Activated naive CD4-positive, alpha-beta T cell treated with anti-CD3 and anti-CD28 coated beads for 36 hours (primary cell): ENCODE measurements around the gene HUS1B. TPM values are rescaled to one million over a fixed set of nuclear protein-coding genes. Genes with fewer than 3 reads are reported as not detected.
"Not testable (repeated sequence)": the region's sequence is repeated elsewhere in the genome, so short reads cannot be mapped to it uniquely, and the experiment has no call there.

Experiments
- CTCF ChIA-PET: fragments of 350-600 bp; sonication (Branson Sonifier 250); formaldehyde crosslinking; loops from one replicate; lab custom pipeline; 2021; ENCODE audit warnings: antibody characterized with exemption; lab: Charles Lee
- DNase-seq: peaks from one replicate; pipeline ENCODE4 v3.0.0-alpha.2; 2020
- H3K27ac Mint-ChIP-seq: one replicate; pipeline ENCODE4 v1.8.0; 2021; ENCODE audit warnings: mild to moderate bottlenecking, mixed read lengths
- H3K27me3 Mint-ChIP-seq: one replicate; pipeline ENCODE4 v1.8.0; 2021; ENCODE audit warnings: low read depth, mixed read lengths
- H3K36me3 Mint-ChIP-seq: one replicate; pipeline ENCODE4 v1.8.0; 2021; ENCODE audit warnings: low read depth, mixed read lengths
- H3K4me1 Mint-ChIP-seq: one replicate; pipeline ENCODE4 v1.8.0; 2021; ENCODE audit warnings: low read depth, mixed read lengths
- H3K4me3 Mint-ChIP-seq: one replicate; pipeline ENCODE4 v1.8.0; 2021; ENCODE audit warnings: mild to moderate bottlenecking, moderate library complexity, mixed read lengths
- H3K9me3 Mint-ChIP-seq: one replicate; pipeline ENCODE4 v1.8.0; 2021; ENCODE audit warnings: mixed read lengths
- intact Hi-C: fragments of 100-400 bp; cut with micrococcal nuclease; formaldehyde crosslinking; loops from one replicate; pipeline ENCODE4 v1.15.1; 2023
- total RNA-seq, 2 experiments: library from RNA; stranded (reverse); gene quantifications; one replicate each; pipeline ENCODE4 v1.2.3, GENCODE V29; 2021

HUS1B gene
- total RNA-seq, 2 experiments from 2014 or later, result 0.67 to 1.2 TPM

GRCh38 chr6:674956-675355, 18.1 kb upstream of the HUS1B start:
- no peak for DNase-seq

DNA sequence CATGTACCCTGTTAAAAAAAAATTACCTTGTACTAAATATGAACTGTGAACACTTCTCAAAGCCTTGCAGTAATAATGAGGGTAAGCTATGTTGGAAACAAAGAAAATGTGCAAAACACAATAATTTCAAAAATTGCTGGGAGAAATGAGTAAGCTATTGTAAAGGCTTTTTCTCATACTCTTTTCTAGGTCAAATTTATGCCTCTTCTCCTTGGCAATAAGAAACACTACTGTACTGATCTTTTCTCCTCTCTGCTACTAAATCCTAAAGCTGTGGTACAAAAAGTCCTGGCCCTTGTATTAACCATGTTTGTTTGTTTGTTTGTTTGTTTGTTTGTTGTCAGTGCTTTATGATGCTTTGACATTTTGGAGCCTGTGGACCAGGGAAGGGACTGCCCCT, 17.5 kb upstream of the HUS1B start:
- CTCF ChIA-PET, result interaction anchor here (0.6 to 1.1 kb wide), 4 partner anchors 21 to 882 kb away, joined by 3 to 4 read pairs (median 3); no protein-coding TSS in a partner anchor
- H3K4me3 Mint-ChIP-seq, result no peak overlapping the region
- peaks cover 12% of the 10 kb centered on the region for H3K36me3 Mint-ChIP-seq
- intact Hi-C loops, result no loop called here
- no peak overlapping the region for H3K27ac Mint-ChIP-seq
- H3K9me3 Mint-ChIP-seq, result peaks cover 5% of the 10 kb centered on the region
- no peaks in the 10 kb centered on the region for H3K27me3 Mint-ChIP-seq
- H3K4me1 Mint-ChIP-seq, result peaks cover 18% of the 10 kb centered on the region
- no peak for DNase-seq

More at GRCh38 chr6:674956-675355, 18.1 kb upstream of the HUS1B start:
- H3K9me3 Mint-ChIP-seq, result peaks cover 5% of the 10 kb centered on the region
- no peak overlapping the region for H3K4me3 Mint-ChIP-seq
- no peak overlapping the region for H3K27ac Mint-ChIP-seq
- peaks cover 22% of the 10 kb centered on the region for H3K4me1 Mint-ChIP-seq
- H3K27me3 Mint-ChIP-seq, result no peaks in the 10 kb centered on the region
- CTCF ChIA-PET, result interaction anchor here (0.6 to 1.1 kb wide), 3 partner anchors 22 to 881 kb away, joined by 3 to 4 read pairs (median 3); no protein-coding TSS in a partner anchor
- intact Hi-C loops, result loop anchor here (1.0 kb wide), 1 partner anchor 9 kb away; no protein-coding TSS in a partner anchor
- H3K36me3 Mint-ChIP-seq, result peaks cover 14% of the 10 kb centered on the region

DNA sequence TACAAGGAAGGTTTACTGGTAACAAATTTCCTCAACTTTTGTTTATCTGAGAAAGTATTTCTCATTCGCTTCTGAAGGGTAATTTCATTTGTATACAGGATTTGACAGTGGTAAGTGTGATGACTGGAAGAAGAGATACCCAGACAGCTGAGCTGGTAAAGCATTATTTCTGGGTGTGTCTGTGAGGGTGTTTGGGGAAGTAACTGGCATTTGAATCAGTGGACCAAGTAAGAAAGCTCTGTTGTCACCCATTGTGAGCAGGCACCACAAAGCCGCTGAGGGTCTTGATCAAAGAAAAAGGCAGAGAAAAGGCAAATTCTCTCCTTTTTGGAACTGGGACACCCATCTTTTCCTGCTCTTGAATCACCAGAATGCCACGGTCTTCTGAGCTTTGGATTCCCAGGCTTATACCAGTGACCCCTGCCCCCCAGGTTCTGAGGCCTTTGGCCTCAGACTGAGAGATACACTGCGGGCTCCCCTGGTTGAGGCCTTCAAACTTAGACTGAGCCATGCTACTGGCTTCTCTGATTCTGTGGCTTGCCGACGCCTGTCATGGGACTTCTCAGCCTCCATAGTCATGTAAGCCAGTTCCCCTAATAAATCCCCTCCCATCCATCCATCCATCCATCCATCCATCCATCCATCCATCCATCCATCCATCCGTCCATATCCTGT, 10.5 kb upstream of the HUS1B start:
- CTCF ChIA-PET, result no interaction called here
- Mint-ChIP-seq H3K27me3 (no peaks in the 10 kb centered on the region), H3K4me1 (peaks cover 28% of the 10 kb centered on the region), H3K36me3 (peaks cover 17% of the 10 kb centered on the region), H3K4me3 (no peak overlapping the region), H3K9me3 (peaks cover 19% of the 10 kb centered on the region), H3K27ac (no peak overlapping the region)
- intact Hi-C loops, result no loop called here
- no peak for DNase-seq

GRCh38 chr6:665403-666267, 8.7 kb upstream of the HUS1B start:
- no peak overlapping the region for H3K27ac Mint-ChIP-seq
- peaks cover 14% of the 10 kb centered on the region for H3K9me3 Mint-ChIP-seq
- peaks cover 45% of the 10 kb centered on the region for H3K4me1 Mint-ChIP-seq
- H3K27me3 Mint-ChIP-seq, result no peaks in the 10 kb centered on the region
- peaks cover 14% of the 10 kb centered on the region for H3K36me3 Mint-ChIP-seq
- CTCF ChIA-PET, result no interaction called here
- no peak overlapping the region for H3K4me3 Mint-ChIP-seq
- DNase-seq, result no peak
- intact Hi-C loops, result no loop called here

- H3K4me3 Mint-ChIP-seq, DNase-seq, intact Hi-C loops, H3K27ac Mint-ChIP-seq, H3K27me3 Mint-ChIP-seq: not testable (repeated sequence)
- Mint-ChIP-seq H3K4me1 (peaks cover 63% of the 10 kb centered on the region), H3K9me3 (peaks cover 14% of the 10 kb centered on the region), H3K36me3 (peaks cover 12% of the 10 kb centered on the region)
- CTCF ChIA-PET, result interaction anchor here (0.8 to 1.0 kb wide), 2 partner anchors 19 to 71 kb away, joined by 3 read pairs; no protein-coding TSS in a partner anchor
These were observed 6.9 kb upstream of the HUS1B start for GRCh38 chr6:663788-664187.

DNA sequence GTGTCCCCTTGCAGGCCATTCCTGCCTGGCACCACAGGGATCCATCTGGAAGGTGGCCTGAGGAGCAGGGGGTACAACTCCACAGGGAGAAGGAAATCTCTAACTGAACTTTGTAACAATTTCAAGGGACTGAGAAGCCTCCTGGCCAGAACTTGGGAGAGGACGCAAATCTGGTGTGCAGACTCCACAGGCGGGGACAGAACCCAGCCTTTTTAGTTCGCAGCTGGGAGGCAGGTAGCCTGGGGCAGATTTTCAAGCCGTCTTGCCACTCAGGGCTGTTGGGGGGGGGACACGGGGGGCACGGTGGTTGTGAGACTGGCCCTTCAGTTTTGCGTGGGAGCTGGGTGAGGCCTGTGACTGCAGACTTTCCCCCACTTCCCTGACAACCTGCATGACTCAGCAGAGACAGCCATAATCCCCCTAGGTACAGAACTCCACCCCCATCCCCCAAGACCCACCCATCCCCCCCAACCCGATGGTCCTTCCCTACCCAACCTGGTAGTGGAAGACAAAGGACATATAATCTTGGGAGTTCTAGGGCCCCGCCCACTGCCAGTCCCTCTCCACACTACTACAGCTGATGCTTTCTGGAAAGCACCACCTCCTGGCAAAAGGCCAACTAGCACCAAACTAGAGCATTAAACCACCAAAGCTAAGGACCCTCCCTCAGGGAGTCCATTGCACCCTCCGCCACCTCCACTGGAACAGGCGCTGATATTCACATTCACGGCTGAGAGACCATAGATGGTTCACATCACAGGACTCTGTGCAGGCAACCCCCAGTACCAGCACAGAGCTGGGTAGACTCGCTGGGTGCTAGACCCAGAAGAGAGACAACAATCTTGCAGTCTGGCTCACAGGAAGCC, 3.0 kb upstream of the HUS1B start:
- Mint-ChIP-seq H3K4me3 (no peak overlapping the region), H3K4me1 (peaks cover 63% of the 10 kb centered on the region), H3K9me3 (peaks cover 8% of the 10 kb centered on the region), H3K27ac (no peak overlapping the region), H3K27me3 (no peaks in the 10 kb centered on the region), H3K36me3 (peaks cover 14% of the 10 kb centered on the region)
- CTCF ChIA-PET, result no interaction called here
- intact Hi-C loops, result no loop called here
- peak; percentile 33 for DNase-seq

- Mint-ChIP-seq H3K9me3 (peaks cover 2% of the 10 kb centered on the region), H3K27ac (no peak overlapping the region), H3K27me3 (no peaks in the 10 kb centered on the region), H3K4me1 (peaks cover 50% of the 10 kb centered on the region), H3K4me3 (no peak overlapping the region), H3K36me3 (peaks cover 16% of the 10 kb centered on the region)
- intact Hi-C loops, result no loop called here
- DNase-seq, result no peak
- CTCF ChIA-PET, result no interaction called here
These were observed 1.3 kb upstream of the HUS1B start for GRCh38 chr6:658244-658643.

DNA sequence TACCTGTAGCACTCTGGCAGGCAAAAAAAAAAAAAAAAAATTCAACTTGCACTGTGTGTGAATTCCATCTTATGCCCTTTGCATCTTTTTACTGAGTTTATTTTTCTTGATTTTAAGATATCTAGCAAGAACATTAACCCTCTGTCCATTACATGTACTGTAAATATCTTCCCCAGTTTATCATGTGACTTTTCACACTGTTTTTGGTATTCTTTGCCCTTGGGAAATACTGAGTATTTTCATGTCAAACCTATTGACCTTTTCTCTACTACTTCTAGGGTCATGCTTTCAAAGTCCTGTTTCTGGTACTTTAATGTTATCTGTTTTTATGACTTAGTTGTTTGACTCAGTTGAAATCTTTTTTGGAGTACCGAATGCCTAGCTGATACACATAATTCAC, 843 bp upstream of the HUS1B start:
- Mint-ChIP-seq H3K27ac (no peak overlapping the region), H3K27me3 (no peaks in the 10 kb centered on the region), H3K36me3 (peaks cover 16% of the 10 kb centered on the region), H3K9me3 (peaks cover 2% of the 10 kb centered on the region), H3K4me3 (no peak overlapping the region), H3K4me1 (peaks cover 50% of the 10 kb centered on the region)
- CTCF ChIA-PET, result interaction anchor here (0.6 kb wide), 1 partner anchor 269 kb away, joined by 3 read pairs; no protein-coding TSS in a partner anchor
- no peak for DNase-seq
- intact Hi-C loops, result no loop called here

GRCh38 chr6:654136-654535, 2.8 kb downstream of the HUS1B start:
- H3K4me1 Mint-ChIP-seq, result peaks cover 16% of the 10 kb centered on the region
- H3K27ac Mint-ChIP-seq, result no peak overlapping the region
- H3K36me3 Mint-ChIP-seq, result peaks cover 14% of the 10 kb centered on the region
- no peak overlapping the region for H3K4me3 Mint-ChIP-seq
- H3K9me3 Mint-ChIP-seq, result peaks cover 2% of the 10 kb centered on the region
- H3K27me3 Mint-ChIP-seq, result no peaks in the 10 kb centered on the region
- DNase-seq, result no peak
- intact Hi-C loops, result no loop called here
- CTCF ChIA-PET, result interaction anchor here (1.1 kb wide), 1 partner anchor 61 kb away, joined by 5 read pairs; no protein-coding TSS in a partner anchor

DNA sequence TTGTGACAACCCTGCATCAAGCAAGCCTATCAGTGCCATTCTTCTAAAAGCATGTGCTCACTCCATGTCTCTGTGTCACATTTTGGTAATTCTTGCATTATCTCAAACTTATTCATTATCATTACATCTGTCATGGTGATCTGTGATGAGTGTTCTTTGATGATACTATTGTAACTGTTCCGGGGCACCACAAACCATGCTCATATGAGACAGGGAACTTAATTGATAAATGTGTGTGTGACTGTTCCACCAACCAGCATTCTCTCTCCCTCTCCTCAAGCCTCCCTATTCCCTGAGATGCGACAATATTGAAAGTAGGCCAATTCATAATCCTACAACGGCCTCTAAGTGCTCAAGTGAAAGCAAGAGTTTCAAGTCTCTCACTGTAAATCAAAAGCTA, 4.0 kb downstream of the HUS1B start:
- H3K4me1 Mint-ChIP-seq, result peaks cover 9% of the 10 kb centered on the region
- no peak overlapping the region for H3K4me3 Mint-ChIP-seq
- H3K27me3 Mint-ChIP-seq, result no peaks in the 10 kb centered on the region
- no peak overlapping the region for H3K27ac Mint-ChIP-seq
- no peak for DNase-seq
- H3K36me3 Mint-ChIP-seq, result peaks cover 14% of the 10 kb centered on the region
- intact Hi-C loops, result no loop called here
- CTCF ChIA-PET, result interaction anchor here (0.8 to 1.3 kb wide), 2 partner anchors 22 to 28 kb away, joined by 3 to 4 read pairs; no protein-coding TSS in a partner anchor
- H3K9me3 Mint-ChIP-seq, result peaks cover 2% of the 10 kb centered on the region

GRCh38 chr6:650098-650497, 6.8 kb downstream of the HUS1B start:
- peaks cover 27% of the 10 kb centered on the region for H3K4me1 Mint-ChIP-seq
- CTCF ChIA-PET, result interaction anchor here (0.8 kb wide), 1 partner anchor 72 kb away, joined by 3 read pairs; no protein-coding TSS in a partner anchor
- no peak overlapping the region for H3K27ac Mint-ChIP-seq
- no peak for DNase-seq
- intact Hi-C loops, result no loop called here
- no peaks in the 10 kb centered on the region for H3K9me3 Mint-ChIP-seq
- no peaks in the 10 kb centered on the region for H3K27me3 Mint-ChIP-seq
- H3K36me3 Mint-ChIP-seq, result peaks cover 4% of the 10 kb centered on the region
- no peak overlapping the region for H3K4me3 Mint-ChIP-seq
